NCI-H460 (cell line): ENCODE data around the gene FUT3. TPM values are rescaled to one million over a fixed set of nuclear protein-coding genes. Genes with fewer than 3 reads are reported as not detected.

Source experiments
- DNase-seq: peaks from one replicate; pipeline ENCODE4 v3.0.0-alpha.2; 2016; ENCODE audit warnings: low read depth; ENCODE audit errors: extremely low read depth
- total RNA-seq: library from RNA; depleted of rRNA; stranded (reverse); fragments of >200 nt; shearing (Covaris generic); gene quantifications from 2 replicates; pipeline ENCODE4 v1.2.3, GENCODE V29; 2014; rRNA removed

FUT3 gene
- total RNA-seq, 1 experiment from 2014 or later, result not detected

DNA sequence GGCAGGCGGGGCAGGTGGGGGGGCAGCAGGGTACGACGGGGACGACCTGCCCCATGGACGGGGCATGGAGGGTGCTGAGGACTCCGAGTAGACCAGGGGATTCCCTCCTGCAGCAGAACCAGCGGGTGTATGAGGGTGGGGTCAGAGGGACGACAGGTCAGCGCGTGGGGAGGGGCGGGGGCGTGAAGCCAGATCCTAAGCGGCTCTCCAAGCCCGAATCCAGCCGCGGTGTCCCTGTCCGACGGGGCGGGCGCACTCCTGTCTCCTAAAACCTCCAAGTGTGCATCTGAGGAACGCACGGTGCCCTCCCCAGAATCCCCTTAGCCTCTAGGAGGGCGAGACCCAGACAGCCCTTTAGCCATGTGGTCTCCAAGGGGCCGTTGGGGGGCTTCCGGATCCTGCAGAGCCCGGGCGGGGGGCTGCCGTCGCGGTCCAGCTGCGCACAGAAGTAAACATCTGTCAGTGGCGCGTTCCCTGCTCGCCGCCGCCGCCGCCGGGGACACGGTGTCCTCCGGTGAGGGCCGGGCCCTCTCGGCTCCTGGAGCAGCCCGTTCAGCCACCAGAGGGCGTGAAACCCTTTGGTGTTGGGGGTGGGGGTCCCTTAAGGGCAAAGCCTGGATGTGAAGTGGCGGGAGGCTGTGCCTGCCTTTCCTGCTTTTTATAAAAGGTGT is 45.7 kb downstream of the FUT3 start:
- DNase-seq, result peak; percentile 48

DNA sequence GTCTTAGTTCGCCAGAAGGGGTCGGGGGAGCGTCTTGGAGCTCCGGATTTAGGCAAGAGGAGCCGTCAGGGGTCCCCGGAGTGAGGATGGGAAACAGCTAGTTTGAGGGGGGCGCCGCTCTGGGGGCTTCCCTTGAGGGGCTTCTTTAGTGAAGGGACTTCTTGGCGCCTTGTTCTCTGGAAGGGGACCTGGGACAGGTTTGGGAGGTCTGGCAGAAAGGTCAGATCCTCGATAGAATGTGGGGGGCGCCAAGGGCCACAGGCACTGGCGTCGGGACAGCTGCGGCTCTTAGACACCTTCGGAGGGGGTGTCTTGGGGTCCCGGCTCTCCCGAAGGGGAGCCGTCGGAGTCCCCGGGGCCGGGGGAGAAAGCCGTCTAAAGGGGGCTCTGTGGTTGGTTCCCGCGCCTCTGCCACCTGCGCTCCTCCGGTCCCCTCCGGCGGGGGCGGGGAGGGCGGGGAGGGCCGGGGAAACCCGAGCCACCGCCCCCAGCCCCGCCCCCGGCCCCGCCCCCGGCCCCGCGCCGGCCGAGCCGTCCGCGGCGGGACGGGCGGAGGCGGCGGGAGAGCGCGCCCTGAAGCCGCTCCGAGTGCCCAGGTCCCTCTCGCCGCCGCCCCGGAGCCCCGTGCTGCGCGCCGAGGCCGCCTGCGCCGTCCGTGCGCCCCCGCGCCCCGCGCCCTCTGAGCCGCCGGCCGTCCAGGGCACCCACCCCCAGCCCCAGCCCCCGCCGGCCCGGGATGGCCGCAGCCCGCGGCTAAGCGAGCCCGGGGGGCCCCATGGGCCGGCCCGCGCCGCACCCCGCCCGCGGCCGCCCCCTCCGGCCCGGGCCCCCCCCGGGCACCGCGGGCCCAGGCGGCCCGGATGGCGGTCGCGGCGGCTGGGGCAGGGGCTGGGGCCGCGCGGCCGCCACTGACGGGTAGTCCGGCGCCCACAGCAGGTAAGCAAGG is 46.5 kb downstream of the FUT3 start, which contains the start of gene NRTN:
Gene NRTN, plus strand, starts transcription at position 552 of the 946 bp plus-strand sequence. CDS start 19,099 bp downstream, outside the sequence.
- peak; percentile 24 for DNase-seq

DNA sequence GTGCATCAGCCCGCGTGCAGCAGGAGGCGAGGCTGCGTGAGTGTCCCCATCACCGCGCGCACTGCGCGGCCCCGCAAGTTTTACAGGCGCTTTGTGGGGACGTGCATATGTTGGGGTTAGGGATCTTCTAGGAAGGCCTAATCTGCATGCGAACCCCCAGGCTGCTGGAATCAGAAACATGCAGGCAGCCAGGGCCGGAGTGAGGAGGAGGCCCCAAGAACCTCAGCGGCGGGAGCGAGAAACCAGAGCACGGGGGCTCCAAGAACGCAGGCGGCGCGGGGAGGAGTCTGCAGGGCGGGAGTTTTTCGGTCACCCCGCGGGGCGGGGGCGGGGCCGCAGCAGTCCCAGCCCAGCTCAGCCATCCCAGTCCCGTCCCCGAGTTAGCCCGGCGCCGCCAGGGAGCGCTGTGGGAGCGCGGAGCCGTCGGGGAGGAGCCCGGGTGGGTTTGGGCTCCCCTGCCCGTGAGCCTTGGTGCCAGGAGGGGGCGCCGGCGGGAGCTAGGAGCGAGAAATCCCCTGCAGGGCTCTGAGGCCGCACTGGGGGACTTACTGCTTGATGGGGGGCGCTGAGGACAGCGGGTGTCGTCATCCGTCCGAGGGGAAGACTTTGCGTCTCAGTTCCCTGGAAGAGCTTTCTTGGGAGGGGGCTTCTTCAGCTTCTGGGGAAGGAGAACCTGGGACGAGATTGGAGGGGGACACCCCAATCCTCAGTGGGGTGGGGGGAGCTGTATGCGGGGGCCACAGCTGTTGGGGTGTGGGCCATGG is 47.3 kb downstream of the FUT3 start:
- DNase-seq, result peak; percentile 85

DNA sequence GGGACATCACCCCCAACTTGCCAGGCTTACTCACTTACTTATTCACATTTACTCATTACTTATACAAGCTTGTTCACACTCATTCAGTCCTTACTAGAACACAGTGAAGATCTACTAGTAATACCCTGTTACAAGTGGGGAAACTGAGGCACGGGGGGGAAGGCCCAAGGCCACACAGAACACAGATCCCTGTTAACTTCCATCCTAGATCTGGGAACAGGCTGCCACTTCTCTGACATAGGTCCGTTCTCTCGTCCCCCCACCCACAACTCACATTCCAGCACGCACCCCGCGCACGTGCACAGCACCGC is 47.9 kb downstream of the FUT3 start:
- no peak for DNase-seq

DNA sequence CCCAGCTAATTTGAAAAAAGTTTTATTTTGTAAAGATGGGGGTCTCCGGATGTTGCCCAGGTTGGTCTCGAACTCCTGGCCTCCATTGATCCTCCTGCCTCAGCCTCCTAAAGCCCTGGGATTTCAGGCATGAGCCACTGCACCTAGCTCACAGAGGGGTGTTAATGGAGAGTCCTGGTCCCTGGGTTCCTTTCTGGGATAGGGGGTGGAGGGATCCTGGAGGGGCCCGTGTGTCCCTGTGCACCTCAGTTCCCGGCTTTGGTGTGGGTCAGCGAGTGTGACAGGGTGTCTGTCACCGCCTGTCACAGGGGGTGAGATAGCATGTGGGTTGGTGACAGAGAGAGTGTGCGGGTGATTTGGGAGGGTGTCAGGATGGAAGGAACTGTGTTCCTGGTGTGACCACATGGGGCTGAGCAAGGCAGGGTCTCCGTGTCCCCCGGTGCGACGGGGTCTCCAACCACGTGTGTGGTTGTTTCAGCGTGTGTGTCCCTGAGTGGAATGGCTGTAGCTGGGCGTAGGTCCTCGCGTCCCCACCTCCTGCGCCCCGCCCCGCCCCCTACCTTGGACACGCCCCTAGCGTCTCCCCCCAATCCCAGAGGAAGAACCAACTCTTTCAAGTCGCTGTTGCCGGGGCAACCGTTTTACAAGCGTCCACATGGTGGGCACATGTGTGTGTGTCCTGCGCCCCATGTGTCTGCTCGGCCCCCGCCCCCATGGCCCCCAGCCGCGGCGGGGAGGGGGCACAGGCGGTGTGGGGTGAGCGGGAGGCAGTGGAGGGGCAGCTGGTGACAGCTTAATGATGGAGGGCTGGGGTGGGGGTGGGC is 49.2 kb downstream of the FUT3 start:
- DNase-seq, result no peak

DNA sequence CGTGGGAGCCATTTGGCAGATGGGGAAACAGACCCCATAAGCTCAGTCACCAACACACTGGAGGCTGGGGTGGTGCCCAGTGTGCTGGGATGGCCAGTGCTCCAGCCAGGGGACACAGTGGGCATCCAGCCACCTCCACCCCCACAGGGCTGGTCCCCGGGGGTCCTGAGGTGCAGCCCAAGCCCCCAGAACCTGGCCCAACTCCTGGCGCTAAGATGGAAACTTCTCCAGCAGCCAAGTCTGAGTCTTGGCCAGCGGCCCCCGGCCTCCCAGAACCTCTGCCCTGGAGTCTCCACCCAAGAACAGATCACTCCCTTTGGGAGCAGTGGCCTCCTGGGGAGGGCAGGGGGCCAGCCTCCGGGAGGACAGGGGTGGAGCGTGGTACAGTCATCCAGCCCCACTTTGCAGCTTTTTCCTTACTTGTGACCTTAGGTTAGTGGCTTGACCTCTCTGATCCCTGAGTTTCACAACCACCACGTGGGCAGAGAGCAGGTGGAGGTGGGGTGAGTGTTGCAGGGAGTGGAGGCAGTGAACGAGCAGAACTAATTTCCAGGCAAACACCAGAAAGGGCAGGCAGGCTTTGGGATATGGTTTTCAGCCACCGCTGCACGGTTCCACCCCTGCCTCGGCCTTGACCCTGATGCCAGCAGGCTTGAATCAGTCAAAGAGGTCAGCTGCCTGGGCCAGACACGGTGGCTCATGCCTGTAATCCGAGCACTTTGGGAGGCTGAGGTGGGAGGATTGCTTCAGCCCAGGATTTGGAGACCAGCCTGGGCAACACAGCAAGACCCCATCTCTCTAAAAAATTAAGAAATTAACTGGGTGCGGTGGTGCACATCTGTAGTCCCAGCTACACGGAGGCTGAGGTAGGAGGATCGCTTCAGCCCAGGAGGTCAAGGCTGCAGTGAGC is 50.6 kb downstream of the FUT3 start:
- DNase-seq, result no peak

DNA sequence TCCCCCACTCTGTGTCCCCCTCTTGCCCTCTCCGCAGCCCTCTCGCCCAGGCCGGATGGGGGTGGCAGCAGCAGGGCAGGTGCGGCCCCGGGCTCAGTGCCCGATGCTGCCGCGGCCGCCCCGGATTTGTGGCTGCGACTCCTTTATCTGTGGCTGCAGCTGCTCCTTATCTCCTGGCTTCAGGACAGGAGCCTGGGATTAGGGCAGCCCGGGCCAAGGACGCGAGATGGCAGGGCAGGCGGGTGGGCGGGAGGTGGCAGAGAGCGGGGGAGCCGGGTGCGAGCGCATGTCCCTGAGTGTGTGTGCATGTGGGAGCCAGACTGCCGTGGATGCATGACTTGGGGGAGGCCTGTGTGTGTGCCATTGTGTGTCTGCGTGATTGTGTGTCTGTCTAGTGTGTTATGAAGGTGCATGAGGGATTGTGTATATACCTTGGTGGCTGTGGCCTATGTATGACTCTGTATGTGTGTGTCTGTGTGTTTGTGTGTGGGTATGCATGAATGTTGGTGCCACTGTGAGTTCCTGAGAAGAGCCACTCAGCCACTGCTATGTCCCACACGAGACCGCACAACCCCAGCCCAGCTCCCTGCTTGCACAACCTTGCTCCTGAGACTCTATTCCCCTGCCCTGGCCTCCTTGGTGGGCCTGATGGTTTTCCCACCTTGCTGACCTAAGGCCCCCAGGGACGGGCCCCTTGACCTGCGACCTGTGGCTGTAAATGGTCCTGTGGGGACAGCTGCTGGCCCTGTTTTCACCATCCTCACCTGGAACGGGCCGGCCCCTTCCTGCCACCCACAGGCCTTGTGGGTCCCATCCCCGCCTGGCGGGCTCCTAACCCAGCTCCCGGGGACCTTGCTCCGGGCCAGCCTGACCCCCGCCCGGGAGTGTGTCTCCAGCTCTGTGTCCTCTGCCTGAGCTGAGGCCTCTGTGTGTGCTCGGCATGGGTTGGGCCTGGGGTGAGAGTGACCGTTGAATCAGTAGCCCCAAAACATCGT is 51.7 kb downstream of the FUT3 start:
- DNase-seq, result no peak

DNA sequence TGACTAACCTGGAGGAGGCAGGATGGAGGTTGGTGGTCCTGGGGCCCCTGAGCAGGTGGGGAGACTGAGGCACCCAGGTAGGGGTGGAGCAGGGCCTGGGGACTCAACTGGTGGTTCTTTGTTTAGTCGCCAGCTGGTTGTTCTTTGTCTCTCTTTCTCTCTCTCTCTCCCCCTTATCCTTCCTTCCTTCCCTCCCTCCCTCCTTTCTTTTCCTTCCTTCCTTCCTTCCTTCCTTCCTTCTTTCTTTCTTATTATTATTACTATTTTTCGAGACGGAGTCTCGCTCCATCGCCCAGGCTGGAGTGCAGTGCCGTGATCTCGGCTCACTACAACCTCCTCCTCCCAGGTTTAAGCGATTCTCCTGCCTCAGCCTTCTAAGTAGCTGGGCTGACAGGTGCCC is 53.0 kb downstream of the FUT3 start:
- no peak for DNase-seq

DNA sequence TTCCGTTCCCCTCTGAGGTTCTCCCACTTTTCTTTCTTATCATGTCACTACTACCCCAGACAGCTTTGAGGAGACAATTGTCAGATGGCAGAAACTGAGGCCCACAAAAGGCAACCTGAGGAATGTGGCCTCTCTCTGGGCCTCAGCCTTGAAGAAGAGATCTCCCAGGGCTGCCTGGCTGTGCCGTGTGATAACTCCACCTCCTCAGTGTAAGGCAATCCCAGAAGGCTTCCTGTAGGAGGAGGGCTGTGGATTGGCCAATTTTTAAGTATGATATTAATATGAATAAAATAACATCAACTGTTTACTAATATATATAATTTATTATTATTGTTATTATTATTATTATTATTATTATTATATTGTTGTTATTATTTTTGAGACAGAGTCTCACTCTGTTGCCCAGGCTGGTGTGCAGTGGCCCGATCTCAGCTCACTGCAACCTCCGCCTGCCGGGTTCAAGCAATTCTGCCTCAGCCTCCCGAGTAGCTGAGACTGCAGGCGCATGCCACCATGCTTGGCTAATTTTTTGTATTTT is 55.8 kb downstream of the FUT3 start:
- no peak for DNase-seq

DNA sequence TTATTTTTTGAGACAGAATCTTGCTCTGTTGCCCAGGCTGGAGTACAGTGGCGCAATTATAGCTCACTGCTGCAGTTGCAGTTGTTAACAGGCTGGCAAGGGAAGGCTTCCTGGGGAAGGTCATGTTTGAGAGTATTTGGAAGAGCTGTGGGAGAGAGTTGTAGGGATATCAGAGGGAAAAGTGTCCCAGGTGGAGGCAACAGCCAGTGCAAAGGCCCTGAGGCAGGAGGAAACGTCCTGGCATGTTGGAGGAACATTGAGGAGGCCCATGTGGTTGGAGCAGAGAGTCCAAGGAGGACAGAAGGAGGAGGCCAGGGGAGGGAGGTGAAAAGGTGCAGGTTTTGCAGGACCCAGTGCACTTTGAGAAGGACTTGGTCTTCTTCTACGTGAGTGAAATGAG is 58.1 kb downstream of the FUT3 start:
- no peak for DNase-seq

Other genes starting within 250 kb of the FUT3 start
- gene SAFB2, start 228.7 kb downstream of the FUT3 start, total RNA-seq, result 12.8 and 16.8 TPM in 2 replicates
- 22.2 and 25.0 TPM in 2 replicates for gene SAFB, start 228.4 kb downstream of the FUT3 start, total RNA-seq
- gene MICOS13, start 170.9 kb downstream of the FUT3 start, total RNA-seq, result 31.4 and 35.8 TPM in 2 replicates
- 2.3 and 3.5 TPM in 2 replicates for gene HSD11B1L, start 170.4 kb downstream of the FUT3 start, total RNA-seq
- 867 and 1,017 TPM in 2 replicates for gene RPL36, start 161.2 kb downstream of the FUT3 start, total RNA-seq
- 134 and 151 TPM in 2 replicates for gene LONP1, start 131.3 kb downstream of the FUT3 start, total RNA-seq
- gene CATSPERD, start 130.8 kb downstream of the FUT3 start, total RNA-seq, result not detected in 2 replicates
- gene PRR22, start 66.7 kb downstream of the FUT3 start, total RNA-seq, result 1.2 and 1.3 TPM in 2 replicates
- gene DUS3L, start 60.3 kb downstream of the FUT3 start, total RNA-seq, result 36.4 and 39.9 TPM in 2 replicates
- gene NRTN, start 46.4 kb downstream of the FUT3 start, total RNA-seq, result 0.32 and 1.0 TPM in 2 replicates
- not detected in 2 replicates for gene FUT6, start 11.7 kb downstream of the FUT3 start, total RNA-seq
- not detected in 2 replicates for gene FUT5, start 19.1 kb upstream of the FUT3 start, total RNA-seq
- gene NDUFA11, start 52.3 kb upstream of the FUT3 start, total RNA-seq, result 103 and 146 TPM in 2 replicates
- gene VMAC, start 53.4 kb upstream of the FUT3 start, total RNA-seq, result 2.7 and 3.7 TPM in 2 replicates
- gene CAPS, start 62.8 kb upstream of the FUT3 start, total RNA-seq, result 2.1 and 2.9 TPM in 2 replicates
- 31.2 and 32.5 TPM in 2 replicates for gene RANBP3, start 126.7 kb upstream of the FUT3 start, total RNA-seq